Erythroblast (primary cell): ENCODE results near the gene PEAR1.

Experiments
- GATA1 ChIP-seq: IDR thresholded peaks from 2 replicates; pipeline ENCODE4 v1.6.1; 2011; ENCODE audit warnings: low read depth, mild to moderate bottlenecking, control low read depth, low read length, moderate library complexity
- POLR2A ChIP-seq: IDR thresholded peaks from 2 replicates; pipeline ENCODE4 v1.6.1; 2011; ENCODE audit warnings: mild to moderate bottlenecking, low read length

GRCh38 chr1:156958247-156958714 lies 64.8 kb downstream of the PEAR1 start:
- TF ChIP-seq POLR2A (no peak), GATA1 (no peak)
